Ovary (tissue), 3 donors: Measurements from ENCODE around the gene KRTAP1-1.

Experiments used
- POLR2A ChIP-seq: fragments of 450-650 bp; IDR thresholded peaks from one replicate; pipeline ENCODE4 v1.6.1; 2017; ENCODE audit warnings: antibody characterized with exemption, mild to moderate bottlenecking, moderate library complexity
- TF ChIP-seq, protein P1 (sequence below), 3 donors: fragments of 450-650 bp in 2 of 3; fragments of 200-600 bp in 1 of 3; IDR thresholded peaks; one replicate each; pipeline versions ENCODE4 v1.5.1 to v1.8.0; 2016 to 2022; ENCODE audit warnings: antibody characterized with exemption in 3 of 3, mild to moderate bottlenecking in 1 of 3
- donor health status: DM: no; HTN: no; CAD: no.

DNA sequence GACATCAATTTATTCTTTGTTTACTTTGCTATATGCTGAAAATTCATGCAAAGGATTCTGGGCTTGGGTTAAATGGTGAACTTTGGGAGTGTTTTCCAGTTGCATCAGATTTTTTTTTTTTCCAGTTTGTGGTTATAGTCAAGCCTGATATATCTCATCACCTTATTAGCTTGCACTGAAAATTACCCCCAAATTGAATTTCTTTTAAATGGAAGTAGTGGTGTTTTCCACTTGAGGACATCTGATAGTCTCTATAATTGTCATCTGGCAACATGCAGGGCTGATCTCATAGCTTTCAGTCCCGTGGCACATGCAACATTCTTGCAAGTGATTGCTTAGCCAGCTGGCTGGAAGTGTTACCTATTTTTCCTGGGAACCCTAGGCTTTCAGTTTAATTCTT lies 27.6 kb downstream of the KRTAP1-1 start:
- TF ChIP-seq, protein P1, sequence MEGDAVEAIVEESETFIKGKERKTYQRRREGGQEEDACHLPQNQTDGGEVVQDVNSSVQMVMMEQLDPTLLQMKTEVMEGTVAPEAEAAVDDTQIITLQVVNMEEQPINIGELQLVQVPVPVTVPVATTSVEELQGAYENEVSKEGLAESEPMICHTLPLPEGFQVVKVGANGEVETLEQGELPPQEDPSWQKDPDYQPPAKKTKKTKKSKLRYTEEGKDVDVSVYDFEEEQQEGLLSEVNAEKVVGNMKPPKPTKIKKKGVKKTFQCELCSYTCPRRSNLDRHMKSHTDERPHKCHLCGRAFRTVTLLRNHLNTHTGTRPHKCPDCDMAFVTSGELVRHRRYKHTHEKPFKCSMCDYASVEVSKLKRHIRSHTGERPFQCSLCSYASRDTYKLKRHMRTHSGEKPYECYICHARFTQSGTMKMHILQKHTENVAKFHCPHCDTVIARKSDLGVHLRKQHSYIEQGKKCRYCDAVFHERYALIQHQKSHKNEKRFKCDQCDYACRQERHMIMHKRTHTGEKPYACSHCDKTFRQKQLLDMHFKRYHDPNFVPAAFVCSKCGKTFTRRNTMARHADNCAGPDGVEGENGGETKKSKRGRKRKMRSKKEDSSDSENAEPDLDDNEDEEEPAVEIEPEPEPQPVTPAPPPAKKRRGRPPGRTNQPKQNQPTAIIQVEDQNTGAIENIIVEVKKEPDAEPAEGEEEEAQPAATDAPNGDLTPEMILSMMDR (IDR thresholded peaks at IDR 0.05): no peak
- TF ChIP-seq POLR2A: no peak
